ENCODE measurements around the gene LPP. TPM values are rescaled to one million over a fixed set of nuclear protein-coding genes. Genes with fewer than 3 reads are reported as not detected.
A peak's percentile ranks its signal among the peaks of the same experiment; 100 is the strongest.

Gene LPP
- total RNA-seq, 4 donors from 2014 or later = 1,872 to 3,079 (median 2,300) TPM

- 18% methylated on average over 6 of the region's 6 CpGs for WGBS
- Histone ChIP-seq H3K36me3 (no peaks in the 10 kb centered on the region), H3K9me3 (no peaks in the 10 kb centered on the region), H3K27me3 (no peaks in the 10 kb centered on the region), H3K4me1 (peaks cover 33 to 100% (median 91%) of the 10 kb centered on the region in 4 donors), H3K27ac (replicated peaks in 1 of 4) (peak overlapping the region; percentile 77 to 80 (median 78)), H3K4me3 (no peak overlapping the region)
- peak; percentile 79 to 80 for TF ChIP-seq POLR2AphosphoS5 (IDR thresholded peaks at IDR 0.05)
- TF ChIP-seq POLR2A (IDR thresholded peaks at IDR 0.05; ENCODE audit: low read depth) = no peak
- intact Hi-C loops (cut with DNase I) = loop anchor here (10.0 kb wide), 1 partner anchor 834 kb away; the partner anchor contains the start of gene BCL6
- DNase-seq (ENCODE audit: extremely low spot score) = peak; percentile 93
Observed at GRCh38 chr3:188578576-188579363, 424.8 kb downstream of the LPP start.

- peak overlapping the region in 3 of 4 donors; percentile 77 to 80 (median 78) for H3K27ac ChIP-seq (replicated peaks in 1 of 4)
- intact Hi-C loops (cut with DNase I) = no loop called here
- TF ChIP-seq POLR2AphosphoS5 (IDR thresholded peaks at IDR 0.05) (no peak), CTCF (IDR thresholded peaks at IDR 0.05) (no peak), EP300 (IDR thresholded peaks at IDR 0.05) (no peak), POLR2A (IDR thresholded peaks at IDR 0.05; ENCODE audit: low read depth) (no peak)
- no peak for DNase-seq (ENCODE audit: extremely low spot score)
- no peaks in the 10 kb centered on the region for H3K36me3 ChIP-seq
- H3K4me1 ChIP-seq = peaks cover 41 to 100% (median 91%) of the 10 kb centered on the region in 4 donors
- no peak overlapping the region for H3K4me3 ChIP-seq
- H3K9me3 ChIP-seq = no peaks in the 10 kb centered on the region
- H3K27me3 ChIP-seq = no peaks in the 10 kb centered on the region
- WGBS = 44% methylated on average over 1 of the region's 1 CpG
Observed at GRCh38 chr3:188580223-188580622, 426.3 kb downstream of the LPP start.

- DNase-seq (ENCODE audit: extremely low spot score) = no peak
- H3K9me3 ChIP-seq = no peaks in the 10 kb centered on the region
- H3K36me3 ChIP-seq = no peaks in the 10 kb centered on the region
- peak overlapping the region; percentile 4 to 80 (median 78) for H3K27ac ChIP-seq (replicated peaks in 1 of 4)
- no peaks in the 10 kb centered on the region for H3K27me3 ChIP-seq
- H3K4me1 ChIP-seq = peaks cover 43 to 100% (median 91%) of the 10 kb centered on the region in 4 donors
- TF ChIP-seq CTCF (IDR thresholded peaks at IDR 0.05) (no peak), POLR2A (IDR thresholded peaks at IDR 0.05; ENCODE audit: low read depth) (no peak), EP300 (IDR thresholded peaks at IDR 0.05) (no peak), POLR2AphosphoS5 (IDR thresholded peaks at IDR 0.05) (no peak)
- intact Hi-C loops (cut with DNase I) = no loop called here
- H3K4me3 ChIP-seq = no peak overlapping the region
- 64% methylated on average over 1 of the region's 1 CpG for WGBS
Observed at GRCh38 chr3:188580659-188581058, 426.7 kb downstream of the LPP start.

GRCh38 chr3:188581365-188581764 is 427.4 kb downstream of the LPP start:
- H3K4me3 ChIP-seq = no peak overlapping the region
- no peak for DNase-seq (ENCODE audit: extremely low spot score)
- WGBS = 88% methylated on average over 4 of the region's 4 CpGs
- H3K27ac ChIP-seq (replicated peaks in 1 of 4) = peak overlapping the region in 3 of 4 donors; percentile 42 to 80 (median 78)
- H3K36me3 ChIP-seq = no peaks in the 10 kb centered on the region
- TF ChIP-seq CTCF (IDR thresholded peaks at IDR 0.05) (no peak), POLR2AphosphoS5 (IDR thresholded peaks at IDR 0.05) (peak in 1 of 2 donors; percentile 7), POLR2A (IDR thresholded peaks at IDR 0.05; ENCODE audit: low read depth) (no peak), EP300 (IDR thresholded peaks at IDR 0.05) (no peak)
- intact Hi-C loops (cut with DNase I) = no loop called here
- peaks cover 43 to 100% (median 91%) of the 10 kb centered on the region in 4 donors for H3K4me1 ChIP-seq
- H3K9me3 ChIP-seq = no peaks in the 10 kb centered on the region
- no peaks in the 10 kb centered on the region for H3K27me3 ChIP-seq

- no peaks in the 10 kb centered on the region for H3K36me3 ChIP-seq
- H3K27ac ChIP-seq (replicated peaks in 1 of 4) = peak overlapping the region in 3 of 4 donors; percentile 42 to 80 (median 78)
- H3K27me3 ChIP-seq = no peaks in the 10 kb centered on the region
- no peak for DNase-seq (ENCODE audit: extremely low spot score)
- intact Hi-C loops (cut with DNase I) = no loop called here
- WGBS = 37% methylated on average over 4 of the region's 4 CpGs
- no peaks in the 10 kb centered on the region for H3K9me3 ChIP-seq
- peaks cover 43 to 100% (median 92%) of the 10 kb centered on the region in 4 donors for H3K4me1 ChIP-seq
- H3K4me3 ChIP-seq = no peak overlapping the region
- TF ChIP-seq POLR2AphosphoS5 (IDR thresholded peaks at IDR 0.05) (no peak), CTCF (IDR thresholded peaks at IDR 0.05) (no peak), EP300 (IDR thresholded peaks at IDR 0.05) (no peak)
Observed at GRCh38 chr3:188581792-188582191, 427.8 kb downstream of the LPP start.
